ENCODE data around the gene ITGA1.

DNA sequence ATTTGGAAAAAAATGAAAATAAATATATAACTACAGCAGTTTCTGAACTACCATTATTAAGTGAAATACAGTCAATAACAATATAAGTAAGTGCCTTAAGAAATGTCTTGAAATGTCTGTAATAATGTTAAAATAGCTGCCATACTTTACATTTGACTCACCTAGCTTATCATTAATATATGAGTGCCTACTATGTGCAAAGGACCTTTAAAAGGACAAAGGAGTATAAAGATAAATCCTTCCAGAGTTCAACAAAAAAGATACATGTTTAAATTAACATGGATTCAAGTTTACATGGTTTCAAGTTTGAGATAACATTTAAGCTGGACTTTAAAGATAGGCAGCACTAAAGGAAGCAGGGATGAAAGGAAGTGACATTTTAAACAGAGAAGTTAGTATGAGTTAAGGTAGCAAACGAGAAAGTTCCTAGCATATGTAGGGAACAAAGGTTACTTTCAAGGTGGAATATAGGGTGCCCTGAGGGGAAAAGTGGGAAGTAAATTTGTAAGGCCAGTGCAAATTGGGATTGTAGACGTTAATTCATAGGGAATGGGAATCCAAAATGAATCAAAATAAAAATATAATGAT is 8.9 kb downstream of the ITGA1 start:
- TF ChIP-seq POLR2A (IDR thresholded peaks at IDR 0.05; ENCODE audit: low read length): no peak
- no peak for TF ChIP-seq GATA1 (IDR thresholded peaks at IDR 0.05; ENCODE audit: low read depth, low read length)
